Endothelial cell of umbilical vein (primary cell): ENCODE data around the gene NPPB. TPM values are rescaled to one million over a fixed set of nuclear protein-coding genes. Genes with fewer than 3 reads are reported as not detected.

Experiments used
- BruUV-seq: library from RNA; stranded (reverse); fragments of 400-500 nt; replicated peaks from 2 replicates; lab custom pipeline; 2021; lab: Mats Ljungman, UMichigan
- CTCF ChIA-PET: fragments of 300-600, 350-600 bp; sonication (Branson Sonifier 250); formaldehyde crosslinking; loops from one replicate; lab custom pipeline; 2021; ENCODE audit warnings: antibody characterized with exemption, inconsistent platforms; lab: Charles Lee
- POLR2A ChIA-PET: fragments of 300-600, 350-600 bp; sonication (Branson Sonifier 250); formaldehyde crosslinking; loops from one replicate; lab custom pipeline; 2021; ENCODE audit warnings: antibody characterized with exemption, inconsistent platforms; lab: Charles Lee
- DNase-seq: peaks from one replicate; pipeline ENCODE4 v3.0.0-alpha.2; 2011; ENCODE audit warnings: low read depth, low spot score
- FAIRE-seq: peaks from 2 replicates; lab custom pipeline; 2011; peaks lifted over from hg19 to GRCh38; lab: Jason Lieb, UNC
- H2AFZ ChIP-seq: 2 replicates; pipeline ENCODE4 v1.6.0; 2012; ENCODE audit warnings: low read depth, low read length, control low read depth, inconsistent platforms
- H3K27ac ChIP-seq: 2 replicates; pipeline ENCODE4 v1.5.1; 2011; ENCODE audit warnings: low read depth, mild to moderate bottlenecking, control low read depth, low read length, moderate library complexity; ENCODE audit not compliant: insufficient read depth
- H3K27me3 ChIP-seq, 2 experiments: 2 replicates each; pipeline versions ENCODE4 v1.6.0 to v1.6.1; 2011; ENCODE audit warnings: low read length in 2 of 2, mixed read lengths in 1 of 2; ENCODE audit not compliant: control insufficient read depth in 2 of 2, insufficient read depth in 2 of 2
- H3K36me3 ChIP-seq, 2 experiments: 2 replicates in 1 of 2; 3 replicates in 1 of 2; pipeline ENCODE4 v1.5.1; 2011; ENCODE audit warnings: low read length in 2 of 2, mild to moderate bottlenecking in 1 of 2, moderate library complexity in 1 of 2; ENCODE audit not compliant: control insufficient read depth in 2 of 2, insufficient read depth in 2 of 2; ENCODE audit errors: extremely low read depth in 1 of 2
- H3K4me1 ChIP-seq: 3 replicates; pipeline ENCODE4 v1.5.1; 2011; ENCODE audit warnings: mild to moderate bottlenecking, low read length; ENCODE audit not compliant: control insufficient read depth, insufficient read depth; ENCODE audit errors: extremely low read depth
- H3K4me2 ChIP-seq: 2 replicates; pipeline ENCODE4 v1.6.1; 2011; ENCODE audit warnings: low read length, control low read depth, mixed read lengths; ENCODE audit not compliant: insufficient read depth
- H3K4me3 ChIP-seq, 3 experiments: fragments of 200-600 bp in 1 of 3; sonication (generic), shearing (Covaris generic) in 1 of 3; replicated peaks in 1 of 3; 2 replicates each; pipeline ENCODE4 v1.5.1; 2011 to 2016; ENCODE audit warnings: control low read depth in 3 of 3, low read length in 3 of 3, mild to moderate bottlenecking in 2 of 3, inconsistent platforms in 1 of 3, low read depth in 1 of 3, moderate library complexity in 1 of 3; ENCODE audit not compliant: insufficient read depth in 1 of 3
- H3K79me2 ChIP-seq: 2 replicates; pipeline ENCODE4 v1.6.0; 2012; ENCODE audit warnings: low read length, inconsistent platforms; ENCODE audit not compliant: control insufficient read depth, insufficient read depth
- H3K9ac ChIP-seq: replicated peaks from 2 replicates; pipeline ENCODE3; 2011; ENCODE audit warnings: low read length, control low read depth; ENCODE audit not compliant: insufficient read depth; ENCODE audit errors: extremely low read depth
- H3K9me1 ChIP-seq: replicated peaks from 3 replicates; pipeline ENCODE4 v1.6.0; 2011; ENCODE audit warnings: mild to moderate bottlenecking, low read length; ENCODE audit not compliant: control insufficient read depth, insufficient read depth; ENCODE audit errors: extremely low read depth
- H3K9me3 ChIP-seq: replicated peaks from 2 replicates; pipeline ENCODE4 v1.5.1; 2012; ENCODE audit warnings: low read length, inconsistent platforms; ENCODE audit not compliant: control insufficient read depth, insufficient read depth
- H4K20me1 ChIP-seq: replicated peaks from 2 replicates; pipeline ENCODE3; 2011; ENCODE audit warnings: mild to moderate bottlenecking, low read length; ENCODE audit not compliant: control insufficient read depth, insufficient read depth; ENCODE audit errors: extremely low read depth
- CTCF ChIP-seq, 2 donors: IDR thresholded peaks; 1 replicate in 1 of 2; 2 replicates in 1 of 2; pipeline ENCODE4 v1.5.1; 2011; ENCODE audit warnings: low read length in 2 of 2, mild to moderate bottlenecking in 2 of 2, moderate library complexity in 2 of 2, control low read depth in 1 of 2, inconsistent platforms in 1 of 2, low read depth in 1 of 2; ENCODE audit not compliant: insufficient read depth in 1 of 2; ENCODE audit errors: extremely low read depth in 1 of 2
- EZH2 ChIP-seq: IDR thresholded peaks from 2 replicates; pipeline ENCODE4 v1.6.1; 2012; ENCODE audit warnings: borderline replicate concordance, low read depth, mild to moderate bottlenecking, moderate library complexity, low read length, inconsistent platforms; ENCODE audit not compliant: severe bottlenecking
- FOS ChIP-seq: IDR thresholded peaks from 2 replicates; pipeline ENCODE4 v1.6.1; 2011; ENCODE audit warnings: mild to moderate bottlenecking, low read length, moderate library complexity, borderline replicate concordance; ENCODE audit not compliant: insufficient read depth
- GATA2 ChIP-seq: IDR thresholded peaks from 2 replicates; pipeline ENCODE4 v1.7.0; 2011; ENCODE audit warnings: low read depth, mild to moderate bottlenecking, moderate library complexity, mixed read lengths, low read length; ENCODE audit not compliant: insufficient read length, insufficient read depth
- JUN ChIP-seq: IDR thresholded peaks from 2 replicates; pipeline ENCODE4 v1.6.1; 2011; ENCODE audit warnings: borderline replicate concordance, low read depth; ENCODE audit not compliant: insufficient read length, insufficient read depth
- MAX ChIP-seq: IDR thresholded peaks from 2 replicates; pipeline ENCODE4 v1.6.1; 2011; ENCODE audit not compliant: insufficient read depth, insufficient read length
- MYC ChIP-seq: IDR thresholded peaks from one replicate; pipeline ENCODE4 v1.6.1; 2011; ENCODE audit warnings: mild to moderate bottlenecking, low read depth, low read length
- POLR2A ChIP-seq: IDR thresholded peaks from 2 replicates; pipeline ENCODE4 v1.6.1; 2012; ENCODE audit warnings: low read depth, mild to moderate bottlenecking, control low read depth, low read length
- POLR2AphosphoS5 ChIP-seq: IDR thresholded peaks from 2 replicates; pipeline ENCODE4 v1.6.1; 2012; ENCODE audit warnings: low read depth, mild to moderate bottlenecking, control low read depth, low read length, moderate library complexity; ENCODE audit not compliant: insufficient read depth
- dilution Hi-C: fragments of 300-500 bp; cut with MboI; formaldehyde crosslinking; loops from one replicate; pipeline ENCODE4 v1.15.0; 2019; ENCODE audit warnings: low sequenced_read_pairs; ENCODE audit not compliant: extremely low pct_ligation_motif_present
- intact Hi-C: fragments of 100-400 bp; cut with micrococcal nuclease; formaldehyde crosslinking; loops from one replicate; pipeline ENCODE4 v1.10.0; 2022
- polyA plus RNA-seq, 4 experiments: library from polyadenylated mRNA; depleted of rRNA in 3 of 4; stranded (reverse) in 3 of 4; unstranded in 1 of 4; fragments of >200 nt; gene quantifications; 2 replicates each; pipeline versions ENCODE4 v1.2.1 to v1.2.3, GENCODE V29; 2011 to 2012; ENCODE audit warnings: missing spikeins in 1 of 4
- total RNA-seq: library from RNA; stranded (reverse); gene quantifications from 2 replicates; pipeline ENCODE4 v1.2.3, GENCODE V29; 2021

NPPB gene
- total and polyA plus RNA-seq, 2 donors (not counting 3 experiments of a cell fraction or from before 2014, with no cell fraction given) = not detected

- Histone ChIP-seq H3K79me2 (no peaks in the 10 kb centered on the region), H3K27me3 (no peaks in the 10 kb centered on the region), H3K36me3 (no peaks in the 10 kb centered on the region), H3K4me1 (no peaks in the 10 kb centered on the region), H3K27ac (no peak overlapping the region), H3K9me1 (no peaks in the 10 kb centered on the region), H3K4me2 (no peak overlapping the region), H3K9me3 (no peaks in the 10 kb centered on the region), H4K20me1 (no peaks in the 10 kb centered on the region), H2AFZ (no peak overlapping the region), H3K9ac (no peak overlapping the region), H3K4me3 (no peak overlapping the region)
- TF ChIP-seq EZH2 = no peak
- TF ChIP-seq MAX = no peak
- TF ChIP-seq JUN = no peak
- no peak for TF ChIP-seq CTCF (IDR thresholded peaks at IDR 0.05; ENCODE audit: extremely low read depth in 1 of 2, insufficient read depth in 1 of 2, low read depth in 1 of 2, low read length in 2 of 2)
- TF ChIP-seq MYC = no peak
- TF ChIP-seq POLR2A = no peak
- TF ChIP-seq FOS = no peak
- no peak for TF ChIP-seq POLR2AphosphoS5
- TF ChIP-seq GATA2 = no peak
- no peak for FAIRE-seq
- dilution Hi-C loops (no loop called here), intact Hi-C loops (no loop called here)
- BruUV-seq = no TSS peak
- DNase-seq = no peak
- CTCF ChIA-PET = interaction anchor here (1.0 to 1.1 kb wide), 2 partner anchors 21 to 35 kb away, joined by 3 to 4 read pairs; no protein-coding TSS in a partner anchor
- POLR2A ChIA-PET = interaction anchor here (0.7 kb wide), 1 partner anchor 36 kb away, joined by 7 read pairs; no protein-coding TSS in a partner anchor
These were observed 14.9 kb upstream of the NPPB start for GRCh38 chr1:11873395-11874257.
